GM12892 (cell line): ENCODE measurements around the gene CAMSAP2.

ENCODE experiments used
- DNase-seq: peaks from one replicate; pipeline ENCODE4 v3.0.0; 2011; ENCODE audit not compliant: insufficient read length
- FAIRE-seq: peaks from 2 replicates; lab custom pipeline; 2011; peaks lifted over from hg19 to GRCh38; lab: Jason Lieb, UNC
- POLR2A ChIP-seq: IDR thresholded peaks from 2 replicates; pipeline ENCODE4 v1.6.1; 2011; ENCODE audit warnings: low read depth, low read length, control low read depth
- POLR2AphosphoS5 ChIP-seq: IDR thresholded peaks from 2 replicates; pipeline ENCODE4 v1.6.1; 2011; ENCODE audit warnings: low read depth, low read length, control low read depth
- TAF1 ChIP-seq: IDR thresholded peaks from 2 replicates; pipeline ENCODE4 v1.6.1; 2011; ENCODE audit warnings: low read depth, mild to moderate bottlenecking, control low read depth, low read length, borderline replicate concordance

Gene CAMSAP2

DNA sequence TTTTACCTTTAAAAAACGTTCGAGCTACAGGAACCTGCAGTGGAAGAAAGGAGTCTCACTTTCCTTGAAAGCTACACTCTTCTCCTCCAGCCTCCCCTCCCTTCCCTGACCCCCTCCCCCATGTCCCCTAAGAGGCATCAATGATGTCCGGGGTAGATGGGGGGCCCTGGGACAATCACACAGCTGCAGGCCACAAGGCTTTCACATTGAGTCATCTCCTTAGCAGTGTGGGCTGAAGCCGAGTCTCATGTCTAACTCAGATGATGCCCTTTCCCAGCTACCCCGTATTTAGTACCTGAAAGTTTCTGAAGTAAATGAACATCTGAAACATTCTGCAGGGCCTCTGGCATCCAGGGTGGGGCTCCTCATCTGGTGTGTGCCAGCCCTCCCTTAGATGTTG, 127.8 kb downstream of the CAMSAP2 start:
- peak; percentile 96 for FAIRE-seq
- DNase-seq, result peak; percentile 52

DNA sequence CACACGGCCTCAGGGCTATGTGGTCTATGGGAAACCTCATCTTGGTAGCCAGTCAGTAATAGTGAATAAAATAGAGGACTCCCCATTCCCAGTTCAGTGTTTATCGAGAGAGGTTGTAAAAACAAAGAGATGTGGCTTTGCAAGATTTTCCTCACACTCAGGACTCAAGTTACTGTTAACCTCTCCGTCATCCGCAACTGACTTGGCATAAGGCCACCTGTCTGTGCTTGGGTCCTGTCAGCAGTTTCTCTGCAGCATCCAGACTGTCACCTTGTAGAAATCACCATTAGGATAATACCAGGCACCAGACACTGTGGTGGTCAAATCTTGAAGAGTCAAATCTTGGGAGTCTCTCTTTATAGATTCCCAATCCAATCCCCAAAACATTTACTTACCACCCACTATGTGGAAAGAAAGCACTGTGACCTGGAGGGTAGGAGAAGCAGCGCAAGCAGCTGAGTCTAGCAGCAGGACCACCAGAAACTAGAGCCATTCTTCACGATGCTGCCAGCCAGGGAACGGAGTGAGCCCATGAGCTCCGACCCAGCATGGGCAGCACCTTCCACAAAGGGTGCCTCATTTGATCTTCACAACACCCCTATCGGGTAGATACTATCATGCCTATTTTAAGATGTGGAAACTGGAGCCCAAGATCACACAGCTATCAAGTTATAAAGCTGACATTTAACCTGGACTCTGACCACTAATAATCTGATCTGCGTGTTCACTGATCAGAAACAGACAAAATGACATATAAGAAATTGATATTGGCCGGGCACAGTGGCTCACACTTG, 128.5 kb downstream of the CAMSAP2 start:
- no peak for TF ChIP-seq POLR2AphosphoS5
- FAIRE-seq, result peak; percentile 40
- no peak for DNase-seq

More for the DNA sequence above, 127.8 kb downstream of the CAMSAP2 start:
- TF ChIP-seq POLR2AphosphoS5 (peak; percentile 49; the same call in 1 of the 2 replicates), POLR2A (0 out of 2 replicates have a peak, but pooled peaks have one; percentile 30), TAF1 (no peak)

DNA sequence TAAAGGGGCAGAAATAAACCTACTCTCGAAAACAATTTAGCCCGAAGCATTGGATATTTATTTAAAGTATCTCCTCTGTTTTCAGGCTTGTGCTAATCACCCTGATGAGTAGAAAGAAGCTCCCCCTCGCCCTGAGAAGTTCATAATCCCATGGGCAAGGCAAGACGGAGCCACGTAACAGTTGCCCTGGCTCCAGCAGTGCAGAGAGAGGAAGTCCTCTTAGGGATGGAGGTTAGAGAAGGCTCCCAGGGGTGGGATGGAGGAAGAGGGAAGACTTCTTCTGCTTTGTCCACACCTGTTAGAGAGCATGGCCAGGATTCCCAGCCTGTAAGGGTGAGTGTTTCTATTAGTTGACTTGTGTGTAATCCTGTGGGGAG, 130.7 kb downstream of the CAMSAP2 start:
- no peak for TF ChIP-seq POLR2A
- no peak for TF ChIP-seq TAF1
- TF ChIP-seq POLR2AphosphoS5, result no peak
- no peak for FAIRE-seq
- no peak for DNase-seq

DNA sequence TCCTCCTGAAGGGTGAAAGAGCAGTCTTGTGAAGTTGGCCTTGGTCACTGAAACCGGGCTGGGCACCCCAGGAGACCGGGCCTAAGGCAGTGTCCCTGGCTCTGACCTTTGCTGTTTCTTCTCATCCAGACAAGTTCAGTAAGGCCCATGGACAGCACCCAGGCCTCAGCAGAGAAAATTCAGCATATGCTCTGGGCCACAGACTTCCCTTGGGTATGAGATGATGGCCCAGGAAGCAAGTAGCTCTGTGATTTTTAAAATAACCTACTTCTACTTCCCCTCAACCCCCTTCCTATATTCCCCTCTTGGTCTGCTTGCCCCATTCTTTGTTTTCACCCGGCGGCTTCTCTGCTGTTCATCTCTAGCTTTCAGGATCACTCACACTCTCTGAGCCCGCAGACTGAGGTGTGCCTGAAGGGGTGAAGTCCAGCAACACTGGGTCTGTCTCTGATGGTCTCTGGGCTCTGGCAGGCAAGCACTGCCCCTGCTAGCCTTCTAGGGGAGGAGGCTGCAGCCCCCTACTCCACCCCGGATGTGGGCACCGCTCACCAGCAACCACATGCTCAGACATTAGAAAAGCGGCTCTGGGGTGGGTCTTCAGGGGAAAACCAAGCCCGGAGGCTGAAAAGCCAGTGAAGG, 131.2 kb downstream of the CAMSAP2 start:
- TF ChIP-seq TAF1, result no peak
- TF ChIP-seq POLR2AphosphoS5, result peak; percentile 64
- peak; percentile 71 for TF ChIP-seq POLR2A
- DNase-seq (no peak), FAIRE-seq (peak; percentile 97)

DNA sequence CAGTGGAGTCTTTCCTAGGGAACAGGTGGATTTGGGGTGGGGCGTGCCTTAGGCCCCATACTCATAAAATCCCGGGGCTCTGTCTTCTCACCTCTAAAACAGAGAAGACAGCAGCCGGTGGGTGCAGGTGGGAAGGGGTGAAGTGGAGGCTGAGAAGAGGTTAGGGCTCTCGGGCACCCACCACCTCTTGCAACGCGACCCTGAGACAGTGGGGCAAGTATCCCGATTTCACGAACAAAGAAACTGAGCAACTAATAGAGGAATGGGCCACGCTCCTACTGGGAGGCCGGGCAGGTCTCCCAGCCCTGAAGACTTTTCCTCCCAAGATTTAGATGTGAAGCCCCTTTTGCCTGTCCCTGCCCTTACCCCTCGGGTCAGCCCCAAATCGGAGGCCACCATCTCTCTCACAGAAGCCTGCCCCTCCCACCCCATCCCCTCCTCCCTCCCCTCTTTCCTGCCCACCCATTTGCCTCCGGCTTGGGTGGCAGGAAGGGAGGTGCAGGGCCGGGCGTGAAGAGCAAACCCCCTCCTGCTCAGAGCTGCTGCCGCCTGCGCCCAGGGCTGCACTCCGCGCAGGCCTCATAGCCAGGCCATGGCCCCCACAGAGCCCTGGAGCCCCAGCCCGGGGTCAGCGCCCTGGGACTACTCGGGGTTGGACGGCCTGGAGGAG, 133.9 kb downstream of the CAMSAP2 start, which contains the start of gene GPR25:
TSS of gene GPR25 (plus strand) at position 536 of the 670 bp plus-strand sequence. CDS start at position 593, 57 bp downstream.
- FAIRE-seq (no peak), DNase-seq (no peak)
- TF ChIP-seq TAF1 (no peak), POLR2A (no peak), POLR2AphosphoS5 (no peak)

DNA sequence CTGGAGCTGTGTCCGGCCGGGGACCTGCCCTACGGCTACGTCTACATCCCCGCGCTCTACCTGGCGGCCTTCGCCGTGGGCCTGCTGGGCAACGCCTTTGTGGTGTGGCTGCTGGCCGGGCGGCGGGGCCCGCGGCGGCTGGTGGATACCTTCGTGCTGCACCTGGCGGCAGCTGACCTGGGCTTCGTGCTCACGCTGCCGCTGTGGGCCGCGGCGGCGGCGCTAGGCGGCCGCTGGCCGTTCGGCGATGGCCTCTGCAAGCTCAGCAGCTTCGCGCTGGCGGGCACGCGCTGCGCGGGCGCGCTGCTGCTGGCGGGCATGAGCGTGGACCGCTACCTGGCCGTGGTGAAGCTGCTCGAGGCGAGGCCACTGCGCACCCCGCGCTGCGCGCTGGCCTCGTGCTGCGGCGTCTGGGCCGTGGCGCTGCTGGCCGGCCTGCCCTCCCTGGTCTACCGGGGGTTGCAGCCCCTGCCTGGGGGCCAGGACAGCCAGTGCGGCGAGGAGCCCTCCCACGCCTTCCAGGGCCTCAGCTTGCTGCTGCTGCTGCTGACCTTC, 134.5 kb downstream of the CAMSAP2 start:
- TF ChIP-seq POLR2AphosphoS5, result no peak
- TF ChIP-seq POLR2A, result no peak; the same call in 1 of the 2 replicates
- TF ChIP-seq TAF1, result no peak
- FAIRE-seq, result no peak
- DNase-seq, result no peak

DNA sequence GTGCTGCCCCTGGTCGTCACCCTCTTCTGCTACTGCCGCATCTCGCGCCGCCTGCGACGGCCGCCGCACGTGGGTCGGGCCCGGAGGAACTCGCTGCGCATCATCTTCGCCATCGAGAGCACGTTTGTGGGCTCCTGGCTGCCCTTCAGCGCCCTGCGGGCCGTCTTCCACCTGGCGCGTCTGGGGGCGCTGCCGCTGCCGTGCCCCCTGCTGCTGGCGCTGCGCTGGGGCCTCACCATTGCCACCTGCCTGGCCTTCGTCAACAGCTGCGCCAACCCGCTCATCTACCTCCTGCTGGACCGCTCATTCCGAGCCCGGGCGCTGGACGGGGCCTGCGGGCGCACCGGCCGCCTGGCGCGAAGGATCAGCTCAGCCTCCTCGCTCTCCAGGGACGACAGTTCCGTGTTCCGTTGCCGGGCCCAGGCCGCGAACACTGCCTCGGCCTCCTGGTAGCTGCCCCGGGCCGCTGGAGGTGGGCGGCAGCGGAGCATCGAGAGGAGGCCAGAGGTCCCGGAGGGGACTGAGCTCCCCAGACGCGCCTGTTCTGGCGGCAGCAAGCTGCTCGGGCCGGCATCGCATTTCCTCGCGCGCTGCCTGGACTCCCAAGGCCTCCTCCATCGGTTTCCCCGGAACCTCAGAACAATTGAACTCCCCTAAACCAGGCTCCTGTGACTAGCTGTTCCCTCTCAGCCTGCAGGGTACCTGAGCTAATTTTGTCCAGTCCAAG, 135.1 kb downstream of the CAMSAP2 start:
- no peak for FAIRE-seq

DNA sequence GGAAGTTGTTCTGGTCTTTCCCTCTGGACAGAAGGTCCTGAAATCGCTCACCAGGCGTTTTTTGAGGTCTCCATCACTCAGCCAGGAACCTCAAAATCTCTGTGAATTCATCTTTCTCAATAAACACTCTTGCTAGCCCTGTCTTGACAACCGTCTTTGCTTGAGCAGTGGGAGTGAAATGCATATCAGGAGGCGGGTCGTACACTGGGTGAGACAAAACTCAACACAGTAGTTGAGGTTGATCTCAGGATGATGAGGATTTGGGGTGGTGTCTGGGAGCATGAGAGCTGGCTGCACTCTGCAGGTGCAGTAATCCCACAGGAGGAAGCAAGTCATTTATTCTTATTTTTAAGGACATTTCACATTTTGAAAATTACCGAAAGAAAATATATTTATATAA, 136.0 kb downstream of the CAMSAP2 start:
- DNase-seq, result no peak
- TF ChIP-seq TAF1 (no peak), POLR2AphosphoS5 (no peak), POLR2A (no peak)
- peak; percentile 5 for FAIRE-seq

More for the DNA sequence above, 135.1 kb downstream of the CAMSAP2 start:
- TF ChIP-seq TAF1 (no peak), POLR2A (no peak; the same call in 1 of the 2 replicates), POLR2AphosphoS5 (no peak)
- no peak for DNase-seq

DNA sequence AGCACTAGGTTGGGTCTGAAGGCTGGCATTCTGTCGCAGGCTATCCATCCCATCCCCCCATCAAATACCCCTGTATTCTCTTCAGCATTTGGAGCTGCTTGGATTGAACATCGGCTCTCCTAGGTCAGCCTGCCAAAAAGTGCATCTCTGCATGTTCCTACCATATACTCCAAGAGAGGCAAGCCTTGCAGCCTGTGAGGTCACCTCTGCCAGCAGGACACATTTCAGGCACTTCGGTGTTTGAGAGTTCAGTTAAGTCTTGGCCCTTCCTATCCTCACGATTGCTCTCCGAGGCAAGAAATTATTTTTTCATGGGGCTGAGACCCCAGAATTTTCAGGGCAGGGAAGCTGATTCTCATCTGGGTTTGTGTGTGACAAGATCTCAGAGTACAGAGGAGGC, 136.7 kb downstream of the CAMSAP2 start:
- FAIRE-seq, result no peak
- TF ChIP-seq POLR2AphosphoS5, result no peak
- DNase-seq, result no peak

DNA sequence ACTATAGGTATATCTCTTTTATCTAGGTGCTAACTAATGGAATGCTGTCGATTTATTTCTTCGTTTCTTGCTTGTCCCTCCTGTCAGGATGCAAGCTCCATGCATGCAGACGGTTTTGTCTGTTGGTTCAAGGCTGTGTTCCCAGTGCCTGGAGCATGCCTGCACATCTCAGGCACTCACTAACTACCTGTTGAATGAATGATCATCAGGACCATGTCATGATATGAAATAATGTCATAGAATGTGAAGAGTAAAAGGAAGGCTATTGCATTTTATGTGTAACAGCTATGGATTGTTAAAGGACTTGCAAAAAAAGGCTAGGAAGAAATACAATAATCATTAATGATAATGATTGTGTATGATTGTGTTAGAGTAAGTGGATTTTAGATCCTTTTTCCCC, 138.3 kb downstream of the CAMSAP2 start:
- TF ChIP-seq POLR2AphosphoS5, result no peak
- no peak for TF ChIP-seq TAF1
- TF ChIP-seq POLR2A, result no peak
- FAIRE-seq, result peak; percentile 5

More for the DNA sequence above, 138.3 kb downstream of the CAMSAP2 start:
- DNase-seq, result no peak
